Measurements from ENCODE around the gene SATB2.

Gene SATB2

DNA sequence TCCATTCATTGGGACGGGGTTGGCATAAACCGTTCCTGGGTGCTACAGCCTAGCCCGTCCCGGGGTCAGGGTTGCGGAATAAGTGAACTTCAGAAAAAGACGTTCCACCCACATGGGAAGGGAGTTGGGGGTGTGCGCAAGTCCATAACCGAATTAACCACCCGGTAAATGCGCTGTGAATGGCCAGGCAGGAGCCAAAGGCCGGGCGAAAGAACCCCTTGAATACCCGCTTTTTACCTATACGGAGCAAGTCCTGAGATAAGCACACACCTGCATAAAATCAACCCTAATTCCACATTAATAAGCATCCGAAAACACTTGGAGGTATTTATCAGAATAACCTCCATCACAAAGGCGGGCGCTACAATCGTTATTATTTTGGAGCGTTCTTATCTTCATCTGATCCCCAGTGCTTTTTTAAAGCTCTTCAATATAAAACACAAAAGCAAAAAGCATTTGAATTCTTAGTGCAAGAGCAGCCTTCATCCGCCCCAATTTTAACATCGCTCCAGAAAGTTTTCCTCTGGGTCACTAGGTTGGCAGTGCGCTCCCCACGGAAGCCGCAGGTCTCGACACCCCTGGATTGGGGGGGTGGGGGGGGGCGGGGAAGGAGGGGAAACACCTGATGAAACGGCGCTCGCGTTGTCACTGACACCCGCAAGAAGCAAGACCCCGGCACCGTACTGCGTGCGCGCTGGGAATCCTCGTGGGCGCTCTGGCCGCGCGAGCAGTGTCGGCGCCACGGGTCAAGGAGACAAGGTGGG is 1.2 kb downstream of the SATB2 start:
- TF ChIP-seq CTCF (conservative IDR thresholded peaks at IDR 0.05; ENCODE audit: low read length): no peak
- no peak for DNase-seq (ENCODE audit: low read depth)
- peak overlapping the region; percentile 86 for H3K4me3 ChIP-seq (ENCODE audit: low read length)

- peak; percentile 36 for DNase-seq (ENCODE audit: low read depth)
- peak overlapping the region; percentile 86 for H3K4me3 ChIP-seq (ENCODE audit: low read length)
Measured at GRCh38 chr2:199455545-199456382, 2.0 kb downstream of the SATB2 start.

GRCh38 chr2:199455210-199455544 is 2.6 kb downstream of the SATB2 start:
- no peak for TF ChIP-seq CTCF (conservative IDR thresholded peaks at IDR 0.05; ENCODE audit: low read length)
- DNase-seq (ENCODE audit: low read depth): no peak
- H3K4me3 ChIP-seq (ENCODE audit: low read length): peak overlapping the region; percentile 86

More at GRCh38 chr2:199455545-199456382, 2.0 kb downstream of the SATB2 start:
- TF ChIP-seq CTCF (conservative IDR thresholded peaks at IDR 0.05; ENCODE audit: low read length): no peak

- TF ChIP-seq CTCF (conservative IDR thresholded peaks at IDR 0.05; ENCODE audit: low read length): no peak
- H3K4me3 ChIP-seq (ENCODE audit: low read length): no peak overlapping the region
- DNase-seq (ENCODE audit: low read depth): no peak
Measured at GRCh38 chr2:199452991-199453379, 4.8 kb downstream of the SATB2 start.

- TF ChIP-seq CTCF (conservative IDR thresholded peaks at IDR 0.05; ENCODE audit: low read length): no peak
- no peak overlapping the region for H3K4me3 ChIP-seq (ENCODE audit: low read length)
- peak; percentile 56 for DNase-seq (ENCODE audit: low read depth)
Measured at GRCh38 chr2:199452260-199452990, 5.3 kb downstream of the SATB2 start.

GRCh38 chr2:199449956-199450355 is 7.8 kb downstream of the SATB2 start:
- no peak for TF ChIP-seq CTCF (conservative IDR thresholded peaks at IDR 0.05; ENCODE audit: low read length)
- H3K4me3 ChIP-seq (ENCODE audit: low read length): no peak overlapping the region
- no peak for DNase-seq (ENCODE audit: low read depth)

Measured in AG10803 (cell line).